ENCODE data around the gene MTMR3.
"Not testable (repeated sequence)": the region's sequence is repeated elsewhere in the genome, so short reads cannot be mapped to it uniquely, and the experiment has no call there.

Gene MTMR3

DNA sequence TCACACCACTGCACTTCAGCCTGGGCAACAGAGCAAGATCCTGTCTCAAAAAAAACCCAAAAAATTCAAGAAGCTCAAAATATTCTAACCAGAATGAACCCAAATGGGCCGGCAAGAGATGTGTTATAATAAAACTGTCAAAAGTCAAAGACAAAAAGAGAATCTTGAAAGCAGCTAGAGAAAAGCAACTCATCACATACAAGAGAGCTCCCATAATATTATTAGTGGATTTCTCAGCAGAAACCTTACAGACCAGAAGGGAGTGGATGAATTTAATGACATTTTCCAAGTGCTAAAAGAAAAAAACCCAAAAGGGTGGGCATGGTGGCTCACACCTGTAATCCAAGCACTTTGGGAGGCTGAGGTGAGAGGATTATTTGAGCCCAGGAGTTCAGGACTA, 174.4 kb downstream of the MTMR3 start:
- Histone ChIP-seq H3K27me3 (no peaks in the 10 kb centered on the region), H3K9me3 (no peaks in the 10 kb centered on the region), H3K4me1 (ENCODE audit: control insufficient read depth in 1 of 2, insufficient read depth in 1 of 2, low read depth in 1 of 2, low read length in 1 of 2) (peaks cover 4 to 10% of the 10 kb centered on the region in 2 experiments), H3K4me3 (ENCODE audit: low read depth in 1 of 2, low read length in 1 of 2) (no peak overlapping the region), H3K36me3 (no peaks in the 10 kb centered on the region), H3K27ac (no peak overlapping the region)
- TF ChIP-seq, protein P1, sequence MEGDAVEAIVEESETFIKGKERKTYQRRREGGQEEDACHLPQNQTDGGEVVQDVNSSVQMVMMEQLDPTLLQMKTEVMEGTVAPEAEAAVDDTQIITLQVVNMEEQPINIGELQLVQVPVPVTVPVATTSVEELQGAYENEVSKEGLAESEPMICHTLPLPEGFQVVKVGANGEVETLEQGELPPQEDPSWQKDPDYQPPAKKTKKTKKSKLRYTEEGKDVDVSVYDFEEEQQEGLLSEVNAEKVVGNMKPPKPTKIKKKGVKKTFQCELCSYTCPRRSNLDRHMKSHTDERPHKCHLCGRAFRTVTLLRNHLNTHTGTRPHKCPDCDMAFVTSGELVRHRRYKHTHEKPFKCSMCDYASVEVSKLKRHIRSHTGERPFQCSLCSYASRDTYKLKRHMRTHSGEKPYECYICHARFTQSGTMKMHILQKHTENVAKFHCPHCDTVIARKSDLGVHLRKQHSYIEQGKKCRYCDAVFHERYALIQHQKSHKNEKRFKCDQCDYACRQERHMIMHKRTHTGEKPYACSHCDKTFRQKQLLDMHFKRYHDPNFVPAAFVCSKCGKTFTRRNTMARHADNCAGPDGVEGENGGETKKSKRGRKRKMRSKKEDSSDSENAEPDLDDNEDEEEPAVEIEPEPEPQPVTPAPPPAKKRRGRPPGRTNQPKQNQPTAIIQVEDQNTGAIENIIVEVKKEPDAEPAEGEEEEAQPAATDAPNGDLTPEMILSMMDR (IDR thresholded peaks at IDR 0.05), result no peak

DNA sequence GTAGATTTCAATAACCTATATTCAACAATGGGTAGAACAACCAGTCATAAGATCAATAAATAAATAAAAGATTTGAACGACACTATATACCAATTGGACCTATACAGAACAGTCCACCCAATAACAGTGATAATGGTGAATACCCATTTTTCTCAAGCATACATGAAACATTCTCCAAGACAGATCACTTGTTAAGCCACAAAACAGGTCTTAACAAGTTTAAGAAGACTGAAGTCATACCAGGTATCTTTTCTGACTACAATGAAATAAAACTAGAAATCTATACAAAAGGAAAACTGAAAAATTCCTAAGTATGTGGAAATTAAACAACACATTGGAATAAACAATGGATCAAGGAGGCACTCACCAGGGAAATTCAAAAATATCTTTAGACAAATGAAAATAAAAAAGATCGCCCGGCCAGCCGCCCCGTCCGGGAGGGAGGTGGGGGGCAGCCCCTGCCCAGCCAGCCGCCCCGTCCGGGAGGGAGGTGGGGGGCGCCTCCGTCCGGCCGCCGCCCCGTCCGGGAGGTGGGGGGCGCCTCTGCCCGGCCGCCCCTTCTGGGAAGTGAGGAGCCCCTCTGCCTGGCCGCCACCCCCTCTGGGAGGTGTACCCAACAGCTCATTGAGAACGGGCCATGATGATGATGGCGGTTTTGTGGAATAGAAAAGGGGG, 176.5 kb downstream of the MTMR3 start:
- not testable (repeated sequence) for H3K36me3 ChIP-seq; H3K27me3 ChIP-seq; H3K9me3 ChIP-seq; H3K27ac ChIP-seq; H3K4me3 ChIP-seq (ENCODE audit: low read depth in 1 of 2, low read length in 1 of 2)
- H3K4me1 ChIP-seq (ENCODE audit: control insufficient read depth in 1 of 2, insufficient read depth in 1 of 2, low read depth in 1 of 2, low read length in 1 of 2), result peaks cover 4 to 10% of the 10 kb centered on the region in 2 experiments

DNA sequence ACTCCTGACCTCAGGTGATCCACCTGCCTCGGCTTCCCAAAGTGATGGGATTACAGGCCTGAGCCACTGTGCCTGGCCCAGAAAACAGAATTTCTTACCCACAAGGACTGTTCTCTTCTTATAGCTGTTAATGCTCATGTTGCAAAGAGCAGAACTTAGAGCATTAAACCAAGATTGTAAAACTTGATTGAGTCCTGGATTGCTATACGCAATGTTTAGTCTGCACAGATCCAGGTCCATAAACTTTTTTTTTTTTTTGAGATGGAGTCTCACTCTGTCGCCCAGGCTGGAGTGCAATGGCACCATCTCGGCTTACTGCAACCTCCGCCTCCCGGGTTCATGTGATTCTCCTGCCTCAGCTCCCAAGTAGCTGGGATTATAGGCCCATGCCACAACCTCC, 178.1 kb downstream of the MTMR3 start:
- not testable (repeated sequence) for H3K27me3 ChIP-seq; H3K27ac ChIP-seq; H3K4me3 ChIP-seq (ENCODE audit: low read depth in 1 of 2, low read length in 1 of 2); H3K9me3 ChIP-seq; H3K36me3 ChIP-seq
- H3K4me1 ChIP-seq (ENCODE audit: control insufficient read depth in 1 of 2, insufficient read depth in 1 of 2, low read depth in 1 of 2, low read length in 1 of 2), result peaks cover 4 to 10% of the 10 kb centered on the region in 2 experiments

DNA sequence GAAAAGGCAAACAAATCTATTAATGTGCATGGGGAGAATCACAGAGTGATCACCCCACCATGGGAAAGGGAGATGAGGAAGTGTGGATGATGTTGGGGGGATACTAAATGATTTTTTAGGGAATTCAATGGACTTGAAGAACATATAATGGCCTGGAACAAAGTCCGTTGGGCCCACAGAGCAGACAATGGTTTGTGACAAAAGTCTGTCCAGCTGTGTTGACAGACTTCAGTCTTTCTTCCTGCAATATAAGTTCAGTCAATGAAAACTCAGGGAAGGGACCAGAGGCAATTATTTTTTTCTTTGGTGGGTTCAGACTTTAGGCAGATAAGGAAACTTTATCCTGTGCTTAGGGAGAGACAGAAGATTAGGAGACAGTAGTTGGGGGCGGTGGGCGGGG, 179.3 kb downstream of the MTMR3 start:
- H3K4me3 ChIP-seq (ENCODE audit: low read depth in 1 of 2, low read length in 1 of 2), result no peak overlapping the region
- peaks cover 4 to 10% of the 10 kb centered on the region in 2 experiments for H3K4me1 ChIP-seq (ENCODE audit: control insufficient read depth in 1 of 2, insufficient read depth in 1 of 2, low read depth in 1 of 2, low read length in 1 of 2)
- H3K36me3 ChIP-seq, result no peaks in the 10 kb centered on the region
- H3K27me3 ChIP-seq, result no peaks in the 10 kb centered on the region
- H3K27ac ChIP-seq, result no peak overlapping the region
- TF ChIP-seq, protein P1 (IDR thresholded peaks at IDR 0.05), result no peak
- no peaks in the 10 kb centered on the region for H3K9me3 ChIP-seq

DNA sequence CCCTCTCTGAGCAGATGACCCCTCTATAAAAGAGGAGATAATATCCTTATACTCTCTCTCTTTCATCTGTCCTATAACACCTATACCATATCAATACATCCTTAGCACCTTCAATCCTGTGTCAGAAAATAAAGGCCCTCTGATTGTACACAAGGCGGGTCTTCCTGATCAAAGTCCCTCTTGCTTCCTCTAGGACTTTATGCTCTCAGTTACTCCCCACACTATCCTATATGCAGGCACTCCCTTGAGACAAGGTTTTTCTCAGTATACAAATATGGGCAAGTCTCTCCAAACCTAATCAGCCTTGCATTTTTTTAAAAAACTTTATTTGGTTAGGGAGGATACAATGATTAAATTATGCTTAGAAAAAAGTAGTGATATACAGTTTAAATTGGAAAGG, 180.0 kb downstream of the MTMR3 start:
- Histone ChIP-seq H3K4me1 (ENCODE audit: control insufficient read depth in 1 of 2, insufficient read depth in 1 of 2, low read depth in 1 of 2, low read length in 1 of 2) (peaks cover 4 to 10% of the 10 kb centered on the region in 2 experiments), H3K27ac (no peak overlapping the region), H3K4me3 (ENCODE audit: low read depth in 1 of 2, low read length in 1 of 2) (no peak overlapping the region), H3K9me3 (no peaks in the 10 kb centered on the region), H3K27me3 (no peaks in the 10 kb centered on the region), H3K36me3 (no peaks in the 10 kb centered on the region)
- TF ChIP-seq, protein P1 (IDR thresholded peaks at IDR 0.05), result no peak

DNA sequence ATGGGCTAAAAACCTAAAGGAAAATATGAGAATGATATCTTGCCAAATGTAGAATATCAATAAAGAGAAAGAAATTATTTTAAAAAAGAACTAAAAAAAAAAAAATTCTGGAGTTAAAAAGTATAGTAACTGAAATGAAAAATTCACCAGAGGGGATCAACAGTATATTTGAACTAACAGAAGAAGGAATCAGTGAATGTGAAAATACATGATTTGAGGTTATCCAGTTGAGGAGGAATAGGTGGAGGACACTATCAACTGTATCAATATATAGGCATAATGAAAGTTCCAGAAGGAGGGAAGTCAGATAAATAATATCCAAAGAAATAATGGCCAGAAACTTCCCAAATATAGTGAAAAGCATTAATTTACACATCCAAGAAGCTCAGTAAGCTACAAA, 181.2 kb downstream of the MTMR3 start:
- Histone ChIP-seq H3K4me1 (ENCODE audit: control insufficient read depth in 1 of 2, insufficient read depth in 1 of 2, low read depth in 1 of 2, low read length in 1 of 2) (peaks cover 4 to 10% of the 10 kb centered on the region in 2 experiments), H3K36me3 (no peaks in the 10 kb centered on the region)

More for the DNA sequence above, 181.2 kb downstream of the MTMR3 start:
- H3K27ac ChIP-seq, result no peak overlapping the region
- no peaks in the 10 kb centered on the region for H3K9me3 ChIP-seq
- TF ChIP-seq, protein P1 (IDR thresholded peaks at IDR 0.05), result no peak
- no peak overlapping the region for H3K4me3 ChIP-seq (ENCODE audit: low read depth in 1 of 2, low read length in 1 of 2)
- no peaks in the 10 kb centered on the region for H3K27me3 ChIP-seq
